ENCODE results near the gene PRRG4.
"Not testable (repeated sequence)": the region's sequence is repeated elsewhere in the genome, so short reads cannot be mapped to it uniquely, and the experiment has no call there.

The PRRG4 gene

DNA sequence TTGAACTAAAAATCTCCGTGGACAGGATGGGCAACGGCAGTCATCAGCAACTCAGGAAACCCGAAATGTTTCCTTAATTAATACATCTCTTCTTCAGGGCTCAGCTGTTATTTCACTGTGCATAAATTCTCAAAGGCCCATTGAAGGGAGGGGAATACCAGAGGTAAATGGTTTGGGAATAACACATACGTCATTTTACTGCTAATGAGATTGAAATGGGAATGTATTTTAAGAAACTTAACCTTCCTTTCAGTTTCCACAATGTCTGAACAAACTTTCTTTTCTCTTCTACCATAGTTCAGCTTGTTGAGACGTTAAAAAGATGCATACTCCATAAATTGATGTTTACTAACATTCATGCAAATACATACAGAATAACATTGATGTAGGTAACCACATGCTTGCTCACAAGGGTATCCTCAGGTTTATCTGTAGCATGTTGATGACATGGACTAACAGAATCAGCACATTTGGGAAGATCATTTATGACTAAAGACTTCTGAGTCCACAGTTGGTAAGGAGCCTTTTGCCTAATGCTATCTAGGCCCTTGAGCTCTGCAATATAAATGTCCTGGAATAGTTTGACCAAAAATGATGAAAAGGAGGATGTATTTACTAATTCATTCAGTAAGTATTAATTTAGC, 7.7 kb upstream of the PRRG4 start:
- TF ChIP-seq, protein P1, sequence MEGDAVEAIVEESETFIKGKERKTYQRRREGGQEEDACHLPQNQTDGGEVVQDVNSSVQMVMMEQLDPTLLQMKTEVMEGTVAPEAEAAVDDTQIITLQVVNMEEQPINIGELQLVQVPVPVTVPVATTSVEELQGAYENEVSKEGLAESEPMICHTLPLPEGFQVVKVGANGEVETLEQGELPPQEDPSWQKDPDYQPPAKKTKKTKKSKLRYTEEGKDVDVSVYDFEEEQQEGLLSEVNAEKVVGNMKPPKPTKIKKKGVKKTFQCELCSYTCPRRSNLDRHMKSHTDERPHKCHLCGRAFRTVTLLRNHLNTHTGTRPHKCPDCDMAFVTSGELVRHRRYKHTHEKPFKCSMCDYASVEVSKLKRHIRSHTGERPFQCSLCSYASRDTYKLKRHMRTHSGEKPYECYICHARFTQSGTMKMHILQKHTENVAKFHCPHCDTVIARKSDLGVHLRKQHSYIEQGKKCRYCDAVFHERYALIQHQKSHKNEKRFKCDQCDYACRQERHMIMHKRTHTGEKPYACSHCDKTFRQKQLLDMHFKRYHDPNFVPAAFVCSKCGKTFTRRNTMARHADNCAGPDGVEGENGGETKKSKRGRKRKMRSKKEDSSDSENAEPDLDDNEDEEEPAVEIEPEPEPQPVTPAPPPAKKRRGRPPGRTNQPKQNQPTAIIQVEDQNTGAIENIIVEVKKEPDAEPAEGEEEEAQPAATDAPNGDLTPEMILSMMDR (IDR thresholded peaks at IDR 0.05; ENCODE audit: insufficient read depth, low read length, poor library complexity, severe bottlenecking), result no peak
- Histone ChIP-seq H3K4me3 (replicated peaks; ENCODE audit: low read depth, low read length) (peak overlapping the region; percentile 32), H3K27me3 (replicated peaks; ENCODE audit: control insufficient read depth, insufficient read depth, low read length) (no peaks in the 10 kb centered on the region), H3K36me3 (ENCODE audit: control insufficient read depth, insufficient read depth, low read length) (no peaks in the 10 kb centered on the region)
- DNase-seq (ENCODE audit: extremely low read depth, insufficient read length), result peak; percentile 10

DNA sequence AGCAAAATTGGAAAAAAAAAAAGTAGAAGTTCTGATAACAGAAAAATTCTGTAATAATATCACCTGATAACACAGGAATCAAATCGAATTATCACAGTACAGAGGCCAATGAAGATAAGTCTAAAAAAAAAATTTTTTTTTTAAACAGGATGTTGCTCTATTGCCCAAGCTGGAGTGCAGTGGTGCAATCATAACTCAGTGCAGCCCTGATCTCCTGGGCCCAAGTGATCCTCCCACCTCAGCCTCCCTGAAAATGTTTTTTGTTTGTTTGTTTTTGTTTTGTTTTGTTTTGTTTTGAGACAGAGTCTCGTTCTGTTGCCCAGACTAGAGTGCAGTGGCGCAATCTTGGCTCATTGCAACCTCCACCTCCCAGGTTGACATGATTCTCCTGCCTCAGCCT, 6.1 kb upstream of the PRRG4 start:
- H3K27me3 ChIP-seq (replicated peaks; ENCODE audit: control insufficient read depth, insufficient read depth, low read length); H3K4me3 ChIP-seq (replicated peaks; ENCODE audit: low read depth, low read length); DNase-seq (ENCODE audit: extremely low read depth, insufficient read length); H3K36me3 ChIP-seq (ENCODE audit: control insufficient read depth, insufficient read depth, low read length): not testable (repeated sequence)

DNA sequence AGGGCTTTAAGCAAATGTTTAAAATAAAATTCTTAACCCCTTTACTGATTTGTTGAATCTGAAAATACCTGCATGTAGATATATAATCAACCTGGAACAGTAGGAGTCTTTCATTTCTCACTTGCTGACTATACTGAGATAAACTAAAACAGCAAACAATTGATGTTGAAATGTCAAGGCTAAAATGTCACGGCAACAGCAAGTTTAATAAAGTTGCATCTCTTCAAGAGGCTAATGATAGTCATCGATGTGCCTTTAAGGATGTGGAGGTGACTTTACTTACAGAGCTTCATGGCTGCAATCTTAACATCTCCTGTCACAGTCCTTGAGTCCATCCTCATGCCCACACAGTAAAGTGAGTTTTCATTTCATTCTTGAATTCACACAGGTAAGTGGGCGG, 3.6 kb upstream of the PRRG4 start:
- TF ChIP-seq, protein P1 (IDR thresholded peaks at IDR 0.05; ENCODE audit: insufficient read depth, low read length, poor library complexity, severe bottlenecking), result no peak
- no peaks in the 10 kb centered on the region for H3K36me3 ChIP-seq (ENCODE audit: control insufficient read depth, insufficient read depth, low read length)
- H3K27me3 ChIP-seq (replicated peaks; ENCODE audit: control insufficient read depth, insufficient read depth, low read length), result no peaks in the 10 kb centered on the region
- no peak for DNase-seq (ENCODE audit: extremely low read depth, insufficient read length)
- no peak overlapping the region for H3K4me3 ChIP-seq (replicated peaks; ENCODE audit: low read depth, low read length)

DNA sequence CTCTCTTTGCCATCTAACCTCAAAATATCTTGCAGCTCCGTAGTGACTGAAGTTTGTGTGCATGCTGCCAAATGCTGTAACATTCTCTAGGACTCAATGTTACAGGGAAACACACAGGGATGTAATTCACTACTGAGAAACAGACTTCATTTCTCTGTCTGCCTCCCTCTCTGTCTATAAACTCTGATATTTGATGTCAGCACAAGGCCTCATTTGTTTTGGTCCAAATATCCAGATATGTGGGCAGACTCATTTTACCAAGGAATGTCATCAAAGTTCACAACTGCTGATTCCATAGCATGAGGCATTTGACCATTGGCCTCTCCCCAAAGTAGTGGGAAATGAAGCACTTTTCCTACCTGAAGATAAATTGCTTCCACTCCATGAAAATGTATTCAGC, 2.5 kb upstream of the PRRG4 start:
- TF ChIP-seq, protein P1 (IDR thresholded peaks at IDR 0.05; ENCODE audit: insufficient read depth, low read length, poor library complexity, severe bottlenecking), result no peak
- Histone ChIP-seq H3K4me3 (replicated peaks; ENCODE audit: low read depth, low read length) (no peak overlapping the region), H3K27me3 (replicated peaks; ENCODE audit: control insufficient read depth, insufficient read depth, low read length) (no peaks in the 10 kb centered on the region), H3K36me3 (ENCODE audit: control insufficient read depth, insufficient read depth, low read length) (no peaks in the 10 kb centered on the region)
- no peak for DNase-seq (ENCODE audit: extremely low read depth, insufficient read length)

DNA sequence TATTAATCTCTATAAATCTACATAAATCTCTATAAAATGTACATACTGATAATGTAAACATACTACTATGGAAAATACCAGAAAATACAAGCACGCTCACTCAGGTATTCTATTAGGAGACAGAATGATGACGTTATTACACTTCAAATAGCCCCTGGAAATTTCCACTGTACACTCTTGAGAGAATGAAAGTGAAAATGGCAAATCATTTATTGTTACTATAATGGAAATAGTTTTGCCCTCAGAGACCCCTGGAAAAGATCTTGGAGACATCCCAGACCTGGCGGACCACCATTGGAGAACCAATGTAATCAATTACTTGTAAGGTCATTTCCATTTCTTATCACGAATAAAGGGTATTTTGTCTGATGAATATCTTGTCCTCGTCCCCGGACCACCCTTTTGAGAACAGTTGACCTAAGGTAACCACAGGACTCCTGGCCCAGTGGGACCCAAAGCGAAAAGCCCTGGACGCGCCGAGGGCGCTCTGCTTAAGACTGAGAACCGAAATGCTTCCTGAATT, 509 bp upstream of the PRRG4 start:
- Histone ChIP-seq H3K4me3 (replicated peaks; ENCODE audit: low read depth, low read length) (peak overlapping the region; percentile 70), H3K36me3 (ENCODE audit: control insufficient read depth, insufficient read depth, low read length) (no peaks in the 10 kb centered on the region), H3K27me3 (replicated peaks; ENCODE audit: control insufficient read depth, insufficient read depth, low read length) (no peaks in the 10 kb centered on the region)
- TF ChIP-seq, protein P1 (IDR thresholded peaks at IDR 0.05; ENCODE audit: insufficient read depth, low read length, poor library complexity, severe bottlenecking), result no peak
- no peak for DNase-seq (ENCODE audit: extremely low read depth, insufficient read length)

DNA sequence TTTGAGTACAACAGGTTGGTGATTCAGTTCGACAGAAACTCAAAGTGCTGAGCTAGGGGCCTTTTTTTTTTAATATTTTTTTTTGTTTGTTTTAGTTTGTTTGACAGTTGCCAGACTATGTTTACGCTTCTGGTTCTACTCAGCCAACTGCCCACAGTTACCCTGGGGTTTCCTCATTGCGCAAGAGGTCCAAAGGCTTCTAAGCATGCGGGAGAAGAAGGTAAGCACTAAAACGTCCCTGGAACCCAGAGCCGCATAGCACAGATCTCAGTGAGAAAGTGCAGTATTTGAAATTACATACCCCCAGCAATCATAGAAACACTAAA, 649 bp downstream of the PRRG4 start:
- Histone ChIP-seq H3K27me3 (replicated peaks; ENCODE audit: control insufficient read depth, insufficient read depth, low read length) (no peaks in the 10 kb centered on the region), H3K36me3 (ENCODE audit: control insufficient read depth, insufficient read depth, low read length) (no peaks in the 10 kb centered on the region), H3K4me3 (replicated peaks; ENCODE audit: low read depth, low read length) (peak overlapping the region; percentile 70)
- TF ChIP-seq, protein P1 (IDR thresholded peaks at IDR 0.05; ENCODE audit: insufficient read depth, low read length, poor library complexity, severe bottlenecking), result no peak
- no peak for DNase-seq (ENCODE audit: extremely low read depth, insufficient read length)

Data from GM06990 (cell line).